SK-N-SH (cell line): ENCODE measurements around the gene C18orf63.

Source experiments
- GATA2 ChIP-seq: sonication (generic); formaldehyde crosslinking; IDR thresholded peaks from 2 replicates; pipeline ENCODE4 v1.5.0; 2020; ENCODE audit warnings: mild to moderate bottlenecking, missing genetic modification reagents
- POLR2AphosphoS5 ChIP-seq: IDR thresholded peaks from 2 replicates; pipeline ENCODE4 v1.6.1; 2012; ENCODE audit warnings: low read depth, low read length
- TF ChIP-seq, protein P1 (sequence below): IDR thresholded peaks from 2 replicates; pipeline ENCODE4 v1.4.0; 2012; ENCODE audit warnings: low read depth
- TF ChIP-seq, protein P2 (sequence below): fragments of 200-600 bp; sonication (generic); IDR thresholded peaks from 2 replicates; pipeline ENCODE4 v1.6.1; 2017; ENCODE audit warnings: antibody characterized with exemption, mild to moderate bottlenecking, moderate library complexity

DNA sequence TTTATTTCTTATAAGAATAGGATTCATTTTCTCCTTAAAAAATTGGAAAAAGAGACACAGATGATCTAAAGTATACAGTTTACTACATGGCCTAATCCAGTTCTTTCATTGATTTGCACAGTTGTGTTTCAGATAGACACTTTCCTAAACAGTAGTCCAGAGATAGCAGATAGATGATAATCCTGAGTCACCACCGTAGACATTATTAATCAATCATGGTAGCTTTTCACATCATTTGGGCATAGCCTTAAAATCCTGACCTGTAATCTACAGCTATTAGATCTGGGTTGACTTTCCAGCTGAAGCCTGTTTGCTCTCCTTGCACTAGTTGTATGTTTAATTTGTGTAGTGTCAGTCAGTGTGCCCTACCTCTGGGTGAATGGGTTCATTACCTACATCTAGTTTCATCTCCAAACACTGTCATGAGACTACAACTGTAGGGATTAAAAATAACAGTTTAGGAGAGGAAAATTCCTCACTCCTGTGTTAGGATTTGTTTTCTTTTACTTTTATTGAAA is 14.1 kb downstream of the C18orf63 start:
- TF ChIP-seq POLR2AphosphoS5 = no peak
- TF ChIP-seq, protein P1, sequence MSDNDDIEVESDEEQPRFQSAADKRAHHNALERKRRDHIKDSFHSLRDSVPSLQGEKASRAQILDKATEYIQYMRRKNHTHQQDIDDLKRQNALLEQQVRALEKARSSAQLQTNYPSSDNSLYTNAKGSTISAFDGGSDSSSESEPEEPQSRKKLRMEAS = no peak
- TF ChIP-seq, protein P2, sequence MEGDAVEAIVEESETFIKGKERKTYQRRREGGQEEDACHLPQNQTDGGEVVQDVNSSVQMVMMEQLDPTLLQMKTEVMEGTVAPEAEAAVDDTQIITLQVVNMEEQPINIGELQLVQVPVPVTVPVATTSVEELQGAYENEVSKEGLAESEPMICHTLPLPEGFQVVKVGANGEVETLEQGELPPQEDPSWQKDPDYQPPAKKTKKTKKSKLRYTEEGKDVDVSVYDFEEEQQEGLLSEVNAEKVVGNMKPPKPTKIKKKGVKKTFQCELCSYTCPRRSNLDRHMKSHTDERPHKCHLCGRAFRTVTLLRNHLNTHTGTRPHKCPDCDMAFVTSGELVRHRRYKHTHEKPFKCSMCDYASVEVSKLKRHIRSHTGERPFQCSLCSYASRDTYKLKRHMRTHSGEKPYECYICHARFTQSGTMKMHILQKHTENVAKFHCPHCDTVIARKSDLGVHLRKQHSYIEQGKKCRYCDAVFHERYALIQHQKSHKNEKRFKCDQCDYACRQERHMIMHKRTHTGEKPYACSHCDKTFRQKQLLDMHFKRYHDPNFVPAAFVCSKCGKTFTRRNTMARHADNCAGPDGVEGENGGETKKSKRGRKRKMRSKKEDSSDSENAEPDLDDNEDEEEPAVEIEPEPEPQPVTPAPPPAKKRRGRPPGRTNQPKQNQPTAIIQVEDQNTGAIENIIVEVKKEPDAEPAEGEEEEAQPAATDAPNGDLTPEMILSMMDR = no peak
- no peak for TF ChIP-seq GATA2 (CRISPR knock-in tag)
